ENCODE measurements around the gene BEST3. TPM values are rescaled to one million over a fixed set of nuclear protein-coding genes. Genes with fewer than 3 reads are reported as not detected.

BEST3 gene
- polyA plus RNA-seq, 1 donor from 2014 or later = 0.88 TPM

- H2AFZ ChIP-seq (ENCODE audit: low read depth, low read length) = no peak overlapping the region
- no peak overlapping the region for H3K4me2 ChIP-seq (ENCODE audit: low read length)
- no peaks in the 10 kb centered on the region for H3K9me3 ChIP-seq (ENCODE audit: low read length)
These were observed 20.5 kb upstream of the BEST3 start for GRCh38 chr12:69719336-69720316.

GRCh38 chr12:69714542-69714941, 15.4 kb upstream of the BEST3 start:
- Histone ChIP-seq H3K9me3 (ENCODE audit: low read length) (no peaks in the 10 kb centered on the region), H2AFZ (ENCODE audit: low read depth, low read length) (no peak overlapping the region), H3K9me2 (ENCODE audit: insufficient read depth, low read length) (no peaks in the 10 kb centered on the region), H3K9ac (ENCODE audit: low read length) (no peak overlapping the region), H3K79me2 (replicated peaks; ENCODE audit: insufficient read depth, low read length) (no peaks in the 10 kb centered on the region), H3K27me3 (ENCODE audit: insufficient read depth, low read depth, low read length) (no peaks in the 10 kb centered on the region), H3K27ac (ENCODE audit: low read length) (no peak overlapping the region), H4K20me1 (ENCODE audit: insufficient read depth) (no peaks in the 10 kb centered on the region), H3K36me3 (ENCODE audit: insufficient read depth, low read length) (no peaks in the 10 kb centered on the region), H3K4me2 (ENCODE audit: low read length) (no peak overlapping the region), H3F3A (ENCODE audit: insufficient read depth, low read length, poor library complexity, severe bottlenecking) (no peaks in the 10 kb centered on the region), H3K4me3 (ENCODE audit: low read length) (no peak overlapping the region)
- TF ChIP-seq TAF1 (IDR thresholded peaks at IDR 0.05; ENCODE audit: low read depth) (no peak), SMC3 (conservative IDR thresholded peaks at IDR 0.05; ENCODE audit: poor library complexity) (no peak), MXI1 (conservative IDR thresholded peaks at IDR 0.05; ENCODE audit: poor library complexity, severe bottlenecking) (no peak), EZH2 (IDR thresholded peaks at IDR 0.05; ENCODE audit: borderline replicate concordance, insufficient read depth, low read length, poor library complexity, severe bottlenecking) (no peak), EP300 (conservative IDR thresholded peaks at IDR 0.05; ENCODE audit: poor library complexity, severe bottlenecking) (no peak), POLR2AphosphoS5 (IDR thresholded peaks at IDR 0.05) (no peak), RAD21 (conservative IDR thresholded peaks at IDR 0.05) (no peak)
- TF ChIP-seq, protein P1, sequence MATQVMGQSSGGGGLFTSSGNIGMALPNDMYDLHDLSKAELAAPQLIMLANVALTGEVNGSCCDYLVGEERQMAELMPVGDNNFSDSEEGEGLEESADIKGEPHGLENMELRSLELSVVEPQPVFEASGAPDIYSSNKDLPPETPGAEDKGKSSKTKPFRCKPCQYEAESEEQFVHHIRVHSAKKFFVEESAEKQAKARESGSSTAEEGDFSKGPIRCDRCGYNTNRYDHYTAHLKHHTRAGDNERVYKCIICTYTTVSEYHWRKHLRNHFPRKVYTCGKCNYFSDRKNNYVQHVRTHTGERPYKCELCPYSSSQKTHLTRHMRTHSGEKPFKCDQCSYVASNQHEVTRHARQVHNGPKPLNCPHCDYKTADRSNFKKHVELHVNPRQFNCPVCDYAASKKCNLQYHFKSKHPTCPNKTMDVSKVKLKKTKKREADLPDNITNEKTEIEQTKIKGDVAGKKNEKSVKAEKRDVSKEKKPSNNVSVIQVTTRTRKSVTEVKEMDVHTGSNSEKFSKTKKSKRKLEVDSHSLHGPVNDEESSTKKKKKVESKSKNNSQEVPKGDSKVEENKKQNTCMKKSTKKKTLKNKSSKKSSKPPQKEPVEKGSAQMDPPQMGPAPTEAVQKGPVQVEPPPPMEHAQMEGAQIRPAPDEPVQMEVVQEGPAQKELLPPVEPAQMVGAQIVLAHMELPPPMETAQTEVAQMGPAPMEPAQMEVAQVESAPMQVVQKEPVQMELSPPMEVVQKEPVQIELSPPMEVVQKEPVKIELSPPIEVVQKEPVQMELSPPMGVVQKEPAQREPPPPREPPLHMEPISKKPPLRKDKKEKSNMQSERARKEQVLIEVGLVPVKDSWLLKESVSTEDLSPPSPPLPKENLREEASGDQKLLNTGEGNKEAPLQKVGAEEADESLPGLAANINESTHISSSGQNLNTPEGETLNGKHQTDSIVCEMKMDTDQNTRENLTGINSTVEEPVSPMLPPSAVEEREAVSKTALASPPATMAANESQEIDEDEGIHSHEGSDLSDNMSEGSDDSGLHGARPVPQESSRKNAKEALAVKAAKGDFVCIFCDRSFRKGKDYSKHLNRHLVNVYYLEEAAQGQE (IDR thresholded peaks at IDR 0.05; ENCODE audit: borderline replicate concordance) = no peak

More at GRCh38 chr12:69719336-69720316, 20.5 kb upstream of the BEST3 start:
- Histone ChIP-seq H3K9ac (ENCODE audit: low read length) (no peak overlapping the region), H3K27ac (ENCODE audit: low read length) (no peak overlapping the region), H3K9me2 (ENCODE audit: insufficient read depth, low read length) (no peaks in the 10 kb centered on the region), H3F3A (ENCODE audit: insufficient read depth, low read length, poor library complexity, severe bottlenecking) (no peaks in the 10 kb centered on the region), H3K4me3 (ENCODE audit: low read length) (no peak overlapping the region), H4K20me1 (ENCODE audit: insufficient read depth) (no peaks in the 10 kb centered on the region), H3K79me2 (replicated peaks; ENCODE audit: insufficient read depth, low read length) (no peaks in the 10 kb centered on the region), H3K36me3 (ENCODE audit: insufficient read depth, low read length) (no peaks in the 10 kb centered on the region), H3K27me3 (ENCODE audit: insufficient read depth, low read depth, low read length) (no peaks in the 10 kb centered on the region)
- TF ChIP-seq, protein P1 (IDR thresholded peaks at IDR 0.05; ENCODE audit: borderline replicate concordance) = no peak
- TF ChIP-seq TAF1 (IDR thresholded peaks at IDR 0.05; ENCODE audit: low read depth) = no peak
- TF ChIP-seq, protein P2, sequence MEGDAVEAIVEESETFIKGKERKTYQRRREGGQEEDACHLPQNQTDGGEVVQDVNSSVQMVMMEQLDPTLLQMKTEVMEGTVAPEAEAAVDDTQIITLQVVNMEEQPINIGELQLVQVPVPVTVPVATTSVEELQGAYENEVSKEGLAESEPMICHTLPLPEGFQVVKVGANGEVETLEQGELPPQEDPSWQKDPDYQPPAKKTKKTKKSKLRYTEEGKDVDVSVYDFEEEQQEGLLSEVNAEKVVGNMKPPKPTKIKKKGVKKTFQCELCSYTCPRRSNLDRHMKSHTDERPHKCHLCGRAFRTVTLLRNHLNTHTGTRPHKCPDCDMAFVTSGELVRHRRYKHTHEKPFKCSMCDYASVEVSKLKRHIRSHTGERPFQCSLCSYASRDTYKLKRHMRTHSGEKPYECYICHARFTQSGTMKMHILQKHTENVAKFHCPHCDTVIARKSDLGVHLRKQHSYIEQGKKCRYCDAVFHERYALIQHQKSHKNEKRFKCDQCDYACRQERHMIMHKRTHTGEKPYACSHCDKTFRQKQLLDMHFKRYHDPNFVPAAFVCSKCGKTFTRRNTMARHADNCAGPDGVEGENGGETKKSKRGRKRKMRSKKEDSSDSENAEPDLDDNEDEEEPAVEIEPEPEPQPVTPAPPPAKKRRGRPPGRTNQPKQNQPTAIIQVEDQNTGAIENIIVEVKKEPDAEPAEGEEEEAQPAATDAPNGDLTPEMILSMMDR (IDR thresholded peaks at IDR 0.05; ENCODE audit: poor library complexity, severe bottlenecking) = no peak
- TF ChIP-seq SMC3 (conservative IDR thresholded peaks at IDR 0.05; ENCODE audit: poor library complexity) = no peak
- no peak for TF ChIP-seq MXI1 (conservative IDR thresholded peaks at IDR 0.05; ENCODE audit: poor library complexity, severe bottlenecking)
- no peak for TF ChIP-seq RAD21 (conservative IDR thresholded peaks at IDR 0.05)
- TF ChIP-seq EZH2 (IDR thresholded peaks at IDR 0.05; ENCODE audit: borderline replicate concordance, insufficient read depth, low read length, poor library complexity, severe bottlenecking) = no peak
- TF ChIP-seq POLR2AphosphoS5 (IDR thresholded peaks at IDR 0.05) = no peak
- no peak for TF ChIP-seq EP300 (conservative IDR thresholded peaks at IDR 0.05; ENCODE audit: poor library complexity, severe bottlenecking)

All from neural cell (in vitro differentiated cells).